Measurements from ENCODE around the gene GNAZ.

GNAZ gene

GRCh38 chr22:23140385-23140784 lies 70.1 kb downstream of the GNAZ start:
- DNase-seq: no peak

- DNase-seq: no peak
Measured at GRCh38 chr22:23142546-23143105, 72.3 kb downstream of the GNAZ start.

GRCh38 chr22:23143119-23143518 lies 72.8 kb downstream of the GNAZ start:
- DNase-seq: no peak

- DNase-seq: no peak
Measured at GRCh38 chr22:23144432-23144831, 74.1 kb downstream of the GNAZ start.

GRCh38 chr22:23144932-23145877 lies 74.9 kb downstream of the GNAZ start, which contains the start of gene RAB36:
Gene RAB36 (plus strand): TSS chr22:23145477. CDS start chr22:23146617, 1,140 bp downstream.
- DNase-seq: peak; percentile 93

- no peak for DNase-seq
Measured at GRCh38 chr22:23145878-23146470, 75.7 kb downstream of the GNAZ start.

- no peak for DNase-seq
Measured at GRCh38 chr22:23146478-23147205, 76.3 kb downstream of the GNAZ start.

- DNase-seq: no peak
Measured at GRCh38 chr22:23147617-23148387, 77.5 kb downstream of the GNAZ start.

- no peak for DNase-seq
Measured at GRCh38 chr22:23149743-23150238, 79.5 kb downstream of the GNAZ start.

- DNase-seq: no peak
Measured at GRCh38 chr22:23150762-23151161, 80.4 kb downstream of the GNAZ start.

- DNase-seq: no peak
Measured at GRCh38 chr22:23151827-23152226, 81.5 kb downstream of the GNAZ start.

- DNase-seq: no peak
Measured at GRCh38 chr22:23152238-23153114, 82.2 kb downstream of the GNAZ start.

- no peak for DNase-seq
Measured at GRCh38 chr22:23153994-23154393, 83.7 kb downstream of the GNAZ start.

GRCh38 chr22:23154461-23154860 lies 84.1 kb downstream of the GNAZ start:
- no peak for DNase-seq

GRCh38 chr22:23155143-23155542 lies 84.8 kb downstream of the GNAZ start:
- no peak for DNase-seq

- no peak for DNase-seq
Measured at GRCh38 chr22:23155831-23156230, 85.5 kb downstream of the GNAZ start.

GRCh38 chr22:23156286-23156685 lies 86.0 kb downstream of the GNAZ start:
- DNase-seq: no peak

- DNase-seq: no peak
Measured at GRCh38 chr22:23157560-23158515, 87.5 kb downstream of the GNAZ start.

- no peak for DNase-seq
Measured at GRCh38 chr22:23158516-23159290, 88.4 kb downstream of the GNAZ start.
